ENCODE results near the gene RPA1.

The RPA1 gene

DNA sequence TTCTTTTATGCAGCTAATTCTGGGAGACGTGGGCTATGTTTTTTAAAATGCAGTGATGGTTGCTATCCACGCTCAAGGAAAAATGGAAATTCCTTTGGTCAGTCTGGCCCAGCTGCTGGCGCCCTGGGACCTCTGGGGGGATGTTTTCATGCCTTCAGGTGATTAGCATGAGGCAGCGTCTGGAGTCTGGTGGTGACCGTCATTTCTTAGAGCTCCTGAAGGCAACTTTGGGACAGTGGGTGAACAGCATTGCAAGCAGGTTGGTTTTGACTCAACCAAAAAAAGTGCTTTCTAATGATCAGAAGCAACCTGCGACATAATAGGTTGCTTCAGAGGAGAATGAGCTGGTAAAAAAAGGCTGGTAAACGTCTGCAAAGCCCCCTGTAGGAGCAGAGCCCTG lies 82.3 kb downstream of the RPA1 start:
- DNase-seq, result no peak

DNA sequence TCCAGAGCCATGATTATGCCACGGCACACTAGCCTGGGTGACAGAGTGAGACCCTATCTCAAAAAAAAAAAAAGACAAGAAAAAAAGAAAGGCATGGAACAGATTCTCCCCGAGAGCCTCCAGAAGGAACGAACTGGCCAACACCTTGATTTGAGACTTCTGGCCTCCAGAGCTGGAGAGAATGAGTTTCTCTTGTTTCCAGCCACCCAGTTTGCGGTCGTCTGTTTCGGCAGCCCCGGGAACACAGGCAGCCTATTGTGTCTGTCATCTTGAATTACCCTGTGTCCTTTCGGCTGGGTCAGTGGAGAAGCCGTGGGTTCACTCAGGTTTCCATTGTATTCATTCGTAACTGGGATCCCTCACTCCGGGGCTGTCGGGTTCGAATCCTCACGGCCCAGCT lies 83.9 kb downstream of the RPA1 start:
- no peak for DNase-seq

DNA sequence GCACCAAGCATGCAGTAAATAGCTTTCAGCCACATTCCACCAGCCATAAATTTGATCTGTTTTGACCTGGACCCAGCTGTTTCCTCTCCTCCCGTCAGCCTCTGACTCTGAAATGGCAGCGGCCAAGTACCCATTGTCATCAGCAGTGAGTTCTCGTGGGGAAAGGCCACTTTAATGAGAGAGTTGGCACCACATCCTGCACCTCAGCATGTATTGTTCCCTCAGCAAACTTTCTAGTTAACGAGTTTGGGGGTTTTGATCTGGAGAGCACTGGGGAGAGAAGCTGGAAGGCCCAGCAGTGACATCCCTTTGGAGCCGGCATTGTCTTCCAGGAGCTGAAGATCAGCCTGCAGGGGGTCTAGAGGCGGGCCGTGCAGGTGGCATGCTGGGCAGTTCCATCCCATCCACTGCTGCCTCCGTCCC lies 84.9 kb downstream of the RPA1 start:
- no peak for DNase-seq

DNA sequence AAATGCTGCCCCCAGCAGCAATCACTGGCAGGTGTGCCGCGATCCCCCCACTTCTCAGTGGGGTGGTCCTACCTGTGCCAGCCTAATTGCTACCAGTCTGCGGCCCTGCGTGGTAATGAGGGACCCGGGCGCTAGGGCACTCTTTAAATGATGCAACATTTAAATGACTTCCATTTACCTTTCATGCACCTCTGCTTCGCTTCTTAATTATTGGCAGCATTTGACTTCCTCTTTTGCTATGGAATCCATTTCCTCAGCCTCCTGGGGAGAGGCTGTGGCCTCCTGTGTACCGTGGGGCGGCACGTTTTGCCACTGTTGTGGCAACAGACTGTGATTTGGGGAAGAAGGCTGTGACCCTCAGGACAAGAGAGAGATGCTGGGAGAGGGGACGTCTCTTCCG lies 86.1 kb downstream of the RPA1 start:
- DNase-seq, result no peak

DNA sequence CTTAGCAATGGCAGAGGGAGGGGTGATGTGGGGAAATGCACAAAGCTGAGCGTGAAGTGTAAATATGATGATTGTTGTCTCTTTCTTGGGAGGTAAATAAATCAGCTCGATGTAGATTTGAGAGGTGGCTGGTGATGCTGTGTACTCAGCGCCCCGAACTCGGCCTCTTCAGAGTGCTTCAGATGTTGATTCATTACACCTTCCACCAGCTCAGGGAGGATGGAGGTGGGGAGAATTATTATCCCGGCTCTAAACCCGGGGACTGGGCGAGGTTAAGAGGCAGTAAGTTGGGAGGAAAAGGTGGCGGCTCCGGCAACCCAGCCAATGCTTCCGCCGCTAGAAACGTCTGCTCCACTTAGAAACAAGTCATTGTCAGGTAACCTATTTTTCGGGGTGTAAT lies 86.5 kb downstream of the RPA1 start:
- DNase-seq, result no peak

DNA sequence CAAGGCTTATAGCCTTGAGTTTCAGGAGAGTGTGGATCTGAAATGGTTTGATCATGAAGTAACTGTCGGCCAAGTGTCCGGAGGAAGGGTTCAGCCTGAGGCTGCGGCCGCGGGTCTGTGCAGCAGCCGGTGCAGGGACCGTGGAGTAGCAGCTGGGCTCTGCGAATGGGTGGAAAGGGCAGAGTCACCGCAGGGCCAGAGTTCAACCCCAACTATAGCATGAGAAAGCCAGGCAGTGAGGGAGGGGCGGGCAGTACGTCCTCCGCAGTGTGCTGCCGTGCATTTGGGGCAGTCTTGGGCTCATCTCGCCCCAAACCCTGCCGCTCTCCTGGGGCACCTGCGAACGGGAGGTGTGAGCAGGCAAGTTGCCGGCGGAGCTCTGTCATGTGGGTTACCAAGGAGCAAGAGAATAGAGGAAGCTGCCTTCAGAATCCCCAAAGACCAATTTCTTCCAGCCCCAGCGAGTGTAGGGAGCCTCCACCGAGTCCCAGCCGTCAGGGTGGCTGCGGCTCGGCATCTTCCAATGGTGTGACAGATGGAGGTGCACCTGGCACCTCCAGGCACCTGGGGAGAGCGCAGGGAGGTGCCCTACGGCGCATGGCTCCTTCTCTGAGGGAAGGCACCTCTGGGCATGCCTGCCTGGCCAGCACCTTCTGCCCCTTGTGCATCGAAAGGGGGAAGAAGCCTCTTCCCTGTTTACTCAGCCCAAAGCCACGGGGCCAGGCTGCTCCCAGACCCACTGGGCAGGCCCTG lies 87.3 kb downstream of the RPA1 start:
- DNase-seq, result no peak

DNA sequence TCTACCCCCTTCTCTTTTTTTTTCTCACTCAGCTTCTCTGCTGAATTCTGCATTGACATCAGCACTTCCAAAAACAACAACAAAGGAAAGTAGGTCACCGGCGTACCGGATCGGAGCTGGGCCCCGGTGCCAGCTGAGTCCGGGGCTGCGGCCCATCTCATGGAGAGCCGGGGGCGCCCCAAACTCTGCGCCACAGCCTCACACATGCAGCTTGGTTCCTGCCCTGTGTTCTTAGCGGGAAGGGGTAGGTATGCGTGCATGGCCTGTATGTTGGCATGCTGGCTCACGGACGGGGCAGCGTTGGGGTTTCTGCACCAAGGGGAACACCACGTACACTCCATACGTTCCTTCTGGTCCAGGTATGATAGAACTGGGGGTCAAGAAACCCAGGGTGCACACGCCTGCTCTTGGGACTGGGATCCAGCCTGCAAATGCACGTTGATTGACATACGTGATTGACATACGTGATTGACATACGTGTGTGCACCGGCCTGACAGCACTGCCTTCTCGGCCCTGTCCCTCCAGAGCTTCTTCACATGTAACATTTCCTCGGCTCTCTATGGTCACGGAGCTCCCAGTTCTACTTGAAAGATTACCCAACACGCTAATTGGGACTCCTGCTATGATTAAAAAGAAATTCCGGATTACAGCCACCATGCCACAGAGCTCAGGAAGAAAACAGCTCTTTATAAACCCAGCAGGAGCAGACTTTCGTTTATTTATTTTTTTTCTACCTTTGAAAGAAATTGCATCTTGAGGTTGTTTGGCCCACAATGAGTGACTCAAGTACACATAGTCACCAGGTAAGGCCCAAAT lies 88.7 kb downstream of the RPA1 start:
- no peak for DNase-seq

DNA sequence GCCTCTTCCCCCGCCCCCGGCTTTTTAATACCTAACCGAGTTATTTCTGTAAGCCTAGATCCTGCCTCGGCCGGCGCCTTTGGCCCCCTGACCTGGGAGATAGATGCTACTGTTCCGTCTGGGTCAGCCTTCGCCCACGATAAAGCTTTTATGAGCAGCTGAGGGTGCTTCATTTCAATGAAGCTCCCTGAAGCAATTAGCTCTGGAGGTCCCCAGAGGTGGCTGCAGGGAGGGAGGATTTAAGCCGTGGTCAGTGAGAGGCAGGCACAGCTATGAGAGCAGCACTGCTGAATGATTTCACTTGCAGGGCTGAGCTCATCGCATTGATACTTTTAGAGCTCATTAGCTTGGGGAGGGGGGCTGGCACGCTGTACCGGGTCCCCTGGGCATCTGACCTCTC lies 89.4 kb downstream of the RPA1 start:
- DNase-seq, result no peak

DNA sequence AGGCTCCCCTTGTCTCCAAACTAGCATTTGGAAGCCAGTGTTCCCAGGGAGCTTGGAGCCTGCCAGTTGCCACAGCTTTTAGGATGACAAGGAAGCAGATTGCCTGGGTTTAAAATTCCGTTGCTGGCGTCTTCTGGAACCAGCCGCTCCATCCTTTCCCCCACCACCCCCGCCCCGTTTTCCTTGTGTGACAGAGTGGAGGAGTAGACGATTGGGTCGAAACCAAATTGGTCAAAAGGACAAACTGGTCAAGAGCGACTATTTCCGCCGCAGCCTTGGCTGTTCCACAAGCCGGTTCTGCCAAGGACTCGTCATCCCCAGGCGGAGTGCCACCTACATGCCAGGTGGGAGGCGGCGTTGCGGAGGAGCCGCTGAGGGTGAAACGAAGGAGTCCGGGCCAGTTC lies 91.1 kb downstream of the RPA1 start:
- no peak for DNase-seq

DNA sequence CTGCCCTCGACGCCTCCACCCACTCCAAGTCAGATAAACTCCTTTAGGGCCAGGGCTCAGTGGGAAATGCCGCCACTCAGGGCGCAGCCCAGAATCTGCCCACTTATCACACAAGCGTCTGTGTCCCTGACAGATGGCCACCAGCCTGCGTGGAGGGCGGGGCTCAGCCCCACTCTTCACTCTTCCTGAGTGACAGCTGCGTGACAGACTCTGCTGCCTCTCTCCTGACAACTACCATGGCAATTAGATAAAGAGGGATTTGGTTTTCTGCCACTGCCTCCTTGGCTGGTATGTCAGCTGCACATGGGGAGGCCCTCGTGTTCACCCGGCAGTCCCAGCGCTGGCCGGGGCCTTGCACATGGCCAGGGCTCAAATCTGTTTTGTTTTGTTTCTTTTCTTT lies 99.2 kb downstream of the RPA1 start:
- DNase-seq, result no peak

DNA sequence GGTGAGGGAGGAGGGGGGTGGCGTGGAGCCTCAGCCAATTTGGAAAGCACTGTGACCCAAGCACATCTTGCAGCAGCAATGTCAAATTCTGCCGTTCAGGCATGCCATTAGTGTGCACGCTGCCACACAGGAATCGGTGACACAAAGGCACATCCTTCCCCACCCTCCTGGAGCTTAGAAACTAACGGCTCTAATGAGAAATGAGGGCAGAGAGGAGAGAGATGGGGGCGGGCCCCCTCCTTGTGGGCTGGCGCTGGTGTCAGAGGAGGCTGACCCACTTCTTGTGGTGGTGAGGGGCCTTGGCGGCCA lies 100.5 kb downstream of the RPA1 start:
- DNase-seq, result no peak

DNA sequence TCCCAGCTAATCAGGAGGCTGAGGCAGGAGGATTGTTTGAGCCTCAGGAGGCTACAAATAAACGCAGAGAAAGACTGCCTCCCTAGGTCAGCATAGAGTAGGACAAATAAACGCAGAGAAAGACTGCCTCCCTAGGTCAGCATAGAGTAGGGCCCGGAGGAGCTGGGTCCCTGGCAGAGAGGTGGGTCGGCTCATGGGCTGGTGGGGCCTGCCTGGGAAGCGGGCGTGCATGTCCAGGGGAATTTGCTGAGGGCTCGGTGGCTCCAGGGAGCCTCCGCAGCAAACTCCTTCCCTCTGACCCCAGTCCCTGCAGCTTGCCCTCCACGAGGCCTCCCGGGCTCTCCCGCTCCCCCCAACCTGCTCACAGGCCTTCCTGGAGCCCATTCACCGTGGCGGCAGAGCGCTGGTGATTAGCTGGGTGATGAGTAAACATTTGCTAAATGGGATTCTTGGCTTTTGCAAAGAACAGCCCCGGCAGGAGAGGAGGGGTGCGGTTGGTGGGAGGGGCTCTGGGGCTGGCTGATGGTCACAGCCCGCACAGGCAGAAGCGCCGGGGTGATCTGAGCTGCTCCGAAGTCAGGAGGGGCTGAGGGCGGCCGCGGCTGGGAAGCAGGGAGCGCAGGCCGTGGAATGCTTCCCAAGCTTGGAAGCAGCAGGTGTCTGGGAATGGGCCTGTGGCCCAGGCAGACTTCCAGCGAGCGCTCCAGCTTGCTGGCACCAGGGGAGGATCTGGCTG lies 102.2 kb downstream of the RPA1 start:
- DNase-seq, result no peak

DNA sequence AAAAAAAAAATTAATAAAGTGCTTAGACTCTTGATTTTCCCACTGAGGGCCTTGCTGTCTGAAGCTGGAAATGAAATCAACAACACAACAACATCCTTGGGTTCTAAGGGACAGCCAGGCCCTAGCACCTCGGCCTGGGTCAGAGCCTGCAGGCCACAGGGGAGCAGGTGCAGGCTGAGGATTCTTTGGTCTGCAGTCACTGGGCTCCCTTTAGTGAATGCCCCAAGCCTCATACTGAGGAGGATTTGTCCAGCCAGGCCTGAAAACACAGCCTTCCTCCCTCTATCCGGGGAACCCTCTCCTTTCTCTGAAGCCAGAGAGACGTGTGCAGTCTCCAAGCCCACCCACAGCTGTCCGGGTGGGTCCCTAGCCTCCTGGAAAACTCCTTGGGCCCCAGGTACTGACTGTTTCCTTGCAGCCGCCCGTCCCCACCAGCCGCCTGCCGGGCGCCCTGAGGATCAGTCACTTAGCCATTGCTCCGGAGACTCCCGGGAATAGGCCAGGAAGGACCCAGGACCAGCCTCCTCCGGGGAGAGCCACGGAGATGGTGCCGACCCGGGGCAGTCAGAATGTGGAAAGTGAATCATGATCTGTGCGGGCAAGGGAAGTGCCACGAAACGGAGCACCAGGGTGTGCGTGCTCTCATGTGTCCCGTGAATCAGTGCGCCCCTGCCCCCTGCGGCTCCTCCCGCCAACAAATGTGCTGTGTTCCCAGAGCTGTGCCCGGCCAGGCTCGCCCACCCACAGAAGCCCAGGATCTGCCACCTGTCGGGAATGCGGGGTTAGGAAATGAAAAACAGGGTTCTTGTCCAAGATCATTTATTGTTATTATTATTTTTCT lies 104.3 kb downstream of the RPA1 start:
- DNase-seq, result no peak

DNA sequence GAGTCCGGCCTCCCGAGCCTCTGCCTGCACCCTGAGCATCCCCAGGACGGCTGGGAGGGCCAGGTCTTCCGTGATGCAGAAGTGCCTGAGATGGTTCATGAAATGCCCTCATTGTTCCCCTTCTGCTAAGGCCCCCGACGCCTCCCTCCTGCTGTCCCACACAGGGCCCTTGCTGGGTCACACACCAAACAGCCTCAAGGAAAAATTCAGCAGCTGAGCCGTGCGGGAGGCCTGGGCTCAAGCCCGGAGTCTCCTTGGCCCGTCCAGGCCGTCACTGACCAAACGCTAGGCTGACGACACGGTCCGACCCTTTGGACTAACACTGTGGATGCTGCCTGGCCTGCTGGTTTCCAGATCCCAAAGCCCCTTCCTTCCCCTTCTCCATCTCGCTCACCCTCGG lies 105.1 kb downstream of the RPA1 start:
- DNase-seq, result no peak

DNA sequence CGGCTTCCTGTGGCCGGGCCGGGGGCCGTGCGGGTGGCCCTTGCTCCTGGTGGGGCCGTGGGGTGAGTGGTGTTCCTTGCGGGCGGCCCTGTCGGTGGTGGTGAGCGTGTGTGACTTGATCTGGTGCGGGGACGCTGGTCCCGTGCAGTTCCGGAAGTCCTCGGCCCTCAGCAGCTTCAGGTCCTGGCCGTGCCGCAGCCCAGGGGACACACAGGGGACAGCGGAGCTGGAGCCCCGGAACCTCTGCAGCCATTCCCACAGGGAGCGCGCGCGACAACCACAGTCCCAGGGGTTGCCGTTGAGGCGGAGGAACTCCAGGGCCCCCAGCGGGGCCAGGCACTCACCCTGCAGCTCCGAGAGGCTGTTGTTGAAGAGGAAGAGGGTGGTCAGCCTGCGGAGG lies 107.0 kb downstream of the RPA1 start:
- DNase-seq, result no peak

DNA sequence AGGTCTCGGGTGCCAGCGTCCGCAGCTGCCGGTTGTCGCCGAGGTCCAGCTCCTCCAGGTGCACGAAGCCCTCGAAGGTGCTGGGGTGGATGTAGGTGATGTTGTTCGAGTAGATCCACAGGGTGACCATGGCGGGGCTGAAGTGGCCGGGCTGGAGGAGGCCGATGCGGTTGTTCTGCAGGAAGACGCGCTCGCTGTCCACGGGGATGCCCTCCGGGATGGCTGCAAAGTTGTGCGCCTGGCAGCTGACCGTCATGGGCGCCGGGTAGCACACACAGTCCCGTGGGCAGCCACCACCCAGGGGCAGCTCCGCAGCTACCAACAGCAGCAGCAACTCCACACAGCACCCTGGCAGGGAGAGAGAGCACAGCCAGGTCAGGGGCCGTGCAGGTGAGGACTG lies 107.7 kb downstream of the RPA1 start:
- DNase-seq, result no peak

DNA sequence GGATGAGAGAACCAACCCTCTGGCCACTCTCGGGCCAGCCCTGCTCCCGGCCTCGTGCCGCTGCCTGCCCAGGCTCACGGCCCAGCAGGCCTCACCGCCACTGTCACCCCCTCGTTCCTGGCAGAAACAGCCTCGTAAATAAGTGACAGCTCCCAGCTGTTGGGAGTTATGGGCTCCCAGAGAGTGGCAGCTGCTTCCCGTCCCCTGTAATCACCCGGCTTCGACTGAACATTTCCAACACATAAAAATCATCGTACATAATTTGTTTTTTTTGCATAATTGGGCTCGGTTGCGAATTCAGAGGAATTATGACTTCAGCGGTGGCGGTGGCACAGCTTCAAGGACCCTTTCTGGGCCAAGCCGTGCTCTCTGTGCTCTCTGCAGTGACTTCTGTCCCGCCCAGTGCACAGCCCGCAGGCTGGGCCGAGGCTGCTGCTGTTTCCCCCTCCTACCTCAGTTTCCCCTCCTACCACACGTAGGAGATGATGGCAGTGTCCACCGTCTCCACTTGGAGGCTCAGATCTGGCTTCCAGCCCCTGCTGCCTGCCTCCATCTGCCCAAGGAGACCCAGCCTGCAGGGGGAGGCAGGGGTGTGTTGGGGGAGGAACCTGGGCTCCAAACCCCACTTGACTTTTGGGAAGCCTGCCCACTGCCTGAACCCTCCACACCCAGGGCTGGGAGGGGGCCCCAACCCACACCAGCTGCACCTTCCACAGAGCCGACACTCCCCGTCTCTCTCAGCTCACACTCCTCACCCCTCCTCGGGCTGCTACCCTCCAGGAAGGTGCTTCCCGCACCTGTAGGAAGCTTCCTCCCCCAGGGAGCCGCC lies 110.4 kb downstream of the RPA1 start:
- no peak for DNase-seq

DNA sequence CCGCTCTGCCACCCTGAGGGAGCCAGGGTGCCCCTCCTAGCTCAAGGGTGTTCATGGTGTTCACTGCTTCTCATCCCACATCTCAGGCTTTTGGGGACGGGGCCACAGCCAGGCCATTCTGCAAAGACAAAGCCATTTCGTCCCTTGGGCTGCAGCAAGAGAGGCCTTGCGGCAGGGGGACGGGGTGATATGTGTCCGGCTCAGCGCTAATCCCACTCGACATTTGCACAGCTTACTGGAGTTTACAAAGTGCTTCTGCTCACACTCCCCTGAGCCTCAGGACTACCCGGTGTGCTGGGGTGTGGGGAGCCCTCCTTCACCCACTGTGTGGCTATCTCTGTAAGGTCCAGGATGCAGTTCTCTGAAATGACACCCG lies 111.0 kb downstream of the RPA1 start:
- DNase-seq, result no peak

DNA sequence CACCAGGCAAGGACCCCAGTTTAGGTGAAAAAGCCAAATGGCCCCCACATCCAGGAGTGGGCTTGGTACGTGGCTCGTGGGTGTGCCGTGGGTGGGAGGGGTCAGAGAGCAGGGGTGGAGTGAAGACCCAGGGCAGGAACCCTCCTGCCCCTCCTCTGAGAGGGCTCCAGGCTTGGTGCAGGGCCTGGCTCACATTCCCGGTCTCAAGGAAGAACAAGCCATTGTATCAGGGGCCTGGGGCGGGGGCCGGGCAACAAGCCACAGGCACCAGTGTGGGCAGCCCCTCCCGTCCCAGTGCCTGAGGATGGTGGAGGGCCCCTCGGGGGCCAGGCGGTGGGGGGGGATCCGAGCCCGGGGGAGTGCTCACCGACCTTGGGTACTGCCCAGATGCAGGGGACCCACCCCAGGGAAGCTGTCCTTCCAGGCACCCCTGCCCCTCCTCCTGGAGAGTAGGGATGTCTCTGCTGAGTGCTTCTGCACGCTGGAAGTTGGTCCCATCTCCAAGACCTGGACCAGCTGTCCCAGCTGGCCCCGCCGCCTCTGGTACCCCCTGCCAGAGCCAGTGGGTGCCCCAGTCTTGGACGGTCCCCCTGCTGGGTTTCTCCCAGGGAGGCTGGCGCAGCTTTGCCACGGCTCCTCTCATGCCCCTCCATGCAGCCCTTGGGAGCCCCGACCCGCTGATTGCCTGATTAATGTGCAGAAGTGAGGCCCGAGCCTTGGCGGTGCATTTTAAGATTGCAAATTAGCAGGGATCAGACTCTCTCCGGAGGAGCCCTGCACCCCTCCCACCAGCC lies 111.7 kb downstream of the RPA1 start:
- DNase-seq, result no peak

DNA sequence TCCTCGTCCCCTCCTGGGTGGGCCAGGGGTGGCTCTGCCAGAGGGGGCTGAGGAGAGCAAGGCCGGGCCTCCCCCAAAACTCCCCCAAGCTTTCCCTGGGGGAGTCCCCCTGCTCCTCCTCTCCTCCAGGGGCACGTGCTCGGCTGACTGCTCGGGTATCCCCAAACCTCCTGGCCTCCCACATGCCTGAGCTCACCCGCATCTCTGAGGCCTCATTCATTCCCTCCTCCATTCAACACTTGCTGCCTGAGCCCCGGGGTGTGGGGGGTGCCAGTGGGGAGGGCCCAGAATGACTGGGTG lies 112.2 kb downstream of the RPA1 start:
- no peak for DNase-seq

DNA sequence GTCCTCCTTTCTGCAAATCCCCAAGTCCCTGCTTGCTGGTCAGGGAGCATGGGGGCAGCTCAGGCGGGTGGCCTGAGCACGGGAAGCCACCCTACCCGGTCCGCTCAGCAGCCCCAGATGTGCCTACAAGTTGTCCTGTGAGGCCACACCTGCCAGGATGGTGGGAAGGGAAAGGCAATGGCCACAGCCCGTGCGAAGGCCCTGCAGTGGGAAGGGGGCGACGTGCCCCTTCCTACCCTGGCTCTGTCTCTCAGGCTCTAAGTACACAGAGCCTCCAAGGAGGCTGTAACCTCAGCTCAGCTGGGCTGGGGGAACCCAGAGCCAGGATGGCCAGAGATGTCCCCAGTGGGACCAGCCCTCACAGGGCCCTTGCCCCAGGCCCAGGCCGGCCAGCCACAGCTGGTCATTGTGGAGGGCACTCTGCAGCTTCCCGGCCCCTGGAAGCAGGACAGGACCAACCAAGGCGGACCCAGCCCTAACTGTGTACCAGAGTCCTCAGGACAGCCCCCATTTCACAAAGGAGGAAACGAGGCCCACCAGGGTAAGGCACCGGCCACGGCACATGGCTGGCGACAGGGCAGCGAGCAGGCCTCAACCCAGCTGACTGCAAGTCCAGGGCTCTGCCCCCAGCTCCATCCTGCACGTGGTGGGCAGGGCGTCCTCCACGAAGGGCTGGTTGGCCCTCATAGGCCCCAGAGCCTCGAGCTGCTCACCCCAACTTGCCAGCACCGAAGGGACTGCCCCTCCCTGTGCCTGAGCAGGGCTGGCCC lies 113.0 kb downstream of the RPA1 start:
- no peak for DNase-seq
